MCF 10A (cell line): ENCODE data around the gene ABHD14A. TPM values are rescaled to one million over a fixed set of nuclear protein-coding genes. Genes with fewer than 3 reads are reported as not detected.

ENCODE experiments used
- BruUV-seq: library from RNA; stranded (reverse); fragments of 400-500 nt; replicated peaks from 2 replicates; lab custom pipeline; 2021; lab: Mats Ljungman, UMichigan
- CTCF ChIA-PET: fragments of 300-600 bp; sonication (Branson Sonifier 250); formaldehyde crosslinking; extraction: SDS; loops from one replicate; lab custom pipeline; 2021; ENCODE audit warnings: antibody characterized with exemption, inconsistent platforms; lab: Yijun Ruan, JAX
- POLR2A ChIA-PET: fragments of 300-600, 350-650 bp; sonication (Branson Sonifier 250); formaldehyde crosslinking; extraction: SDS; loops from one replicate; lab custom pipeline; 2020; ENCODE audit warnings: antibody characterized with exemption, inconsistent platforms; lab: Yijun Ruan, JAX
- DNase-seq: peaks from one replicate; pipeline ENCODE4 v3.0.0-alpha.2; 2018; ENCODE audit not compliant: unreplicated experiment
- H3K27ac Mint-ChIP-seq: one replicate; pipeline ENCODE4 v1.8.0; 2022; ENCODE audit warnings: mild to moderate bottlenecking, low read depth, mixed read lengths; ENCODE audit not compliant: unreplicated experiment
- H3K27me3 Mint-ChIP-seq: one replicate; pipeline ENCODE4 v1.8.0; 2022; ENCODE audit warnings: mixed read lengths; ENCODE audit not compliant: insufficient read depth, unreplicated experiment
- H3K36me3 Mint-ChIP-seq: one replicate; pipeline ENCODE4 v1.8.0; 2022; ENCODE audit warnings: mild to moderate bottlenecking, moderate library complexity, mixed read lengths; ENCODE audit not compliant: insufficient read depth, unreplicated experiment
- H3K4me1 Mint-ChIP-seq: one replicate; pipeline ENCODE4 v1.8.0; 2022; ENCODE audit warnings: mixed read lengths; ENCODE audit not compliant: insufficient read depth, unreplicated experiment
- H3K4me3 Mint-ChIP-seq: one replicate; pipeline ENCODE4 v1.8.0; 2022; ENCODE audit warnings: mild to moderate bottlenecking, moderate library complexity, mixed read lengths; ENCODE audit not compliant: unreplicated experiment
- H3K9me3 Mint-ChIP-seq: one replicate; pipeline ENCODE4 v1.8.0; 2022; ENCODE audit warnings: mixed read lengths; ENCODE audit not compliant: unreplicated experiment
- intact Hi-C: fragments of 100-400 bp; cut with micrococcal nuclease; formaldehyde crosslinking; loops from 2 replicates; pipeline ENCODE4 v1.14.1; 2022
- total RNA-seq: library from RNA; stranded (reverse); gene quantifications from 2 replicates; pipeline ENCODE4 v1.2.3, GENCODE V29; 2022
- TF ChIP-seq, protein P1 (sequence below): fragments of 200-600 bp; IDR thresholded peaks from one replicate; pipeline ENCODE4 v1.8.0; 2022; ENCODE audit warnings: antibody characterized with exemption, mild to moderate bottlenecking; ENCODE audit not compliant: unreplicated experiment

ABHD14A gene
- total RNA-seq, 1 experiment from 2014 or later, result 8.1 TPM

DNA sequence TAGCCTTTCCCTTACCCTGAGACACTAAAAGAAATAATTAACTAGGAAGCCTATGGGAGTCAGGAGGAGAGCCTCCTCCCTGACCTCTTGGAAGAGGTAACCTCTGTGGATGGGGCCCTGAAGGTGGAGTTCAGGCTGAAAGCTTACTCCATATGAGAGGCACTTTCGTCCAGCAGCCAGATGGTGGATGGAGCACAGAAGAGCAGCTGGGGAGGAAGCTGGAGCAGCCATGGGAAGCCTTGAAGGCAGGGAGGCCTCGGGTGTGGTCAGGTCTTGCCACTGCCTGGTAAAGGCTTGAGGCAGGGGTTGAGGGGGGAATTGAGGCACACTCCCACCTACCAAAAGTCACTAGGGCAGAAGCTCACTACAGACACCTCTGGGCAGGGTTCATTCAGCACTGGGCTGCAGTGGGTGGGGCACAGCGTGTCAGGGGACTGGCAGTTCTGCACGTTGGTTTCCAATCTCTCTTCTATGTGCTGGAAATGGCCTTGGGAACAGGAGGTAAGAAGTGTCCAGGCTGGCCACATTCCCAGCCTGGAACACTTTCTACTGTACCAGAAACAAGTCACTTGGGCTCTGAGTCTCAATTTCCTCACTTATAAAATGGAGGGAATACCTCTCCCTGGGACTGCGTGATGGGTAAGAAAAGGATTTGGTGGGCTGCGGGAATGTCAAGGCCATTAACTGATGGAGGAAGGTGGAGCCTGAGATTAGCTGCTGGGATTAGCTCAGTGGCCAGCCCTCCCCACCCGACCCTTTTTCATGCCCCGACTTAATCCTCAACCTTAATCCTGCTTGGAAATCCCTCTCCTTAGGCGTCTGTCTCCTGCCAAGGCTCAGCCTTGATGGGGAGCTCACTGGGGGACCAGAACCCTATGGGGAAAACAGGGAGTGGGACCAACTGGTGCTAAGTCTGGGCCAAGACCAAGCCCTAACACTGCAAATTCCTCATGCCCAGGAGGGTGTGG is 13.0 kb upstream of the ABHD14A start:
- Mint-ChIP-seq H3K36me3 (no peaks in the 10 kb centered on the region), H3K27me3 (no peaks in the 10 kb centered on the region), H3K9me3 (no peaks in the 10 kb centered on the region), H3K27ac (no peak overlapping the region), H3K4me3 (no peak overlapping the region), H3K4me1 (peaks cover 10% of the 10 kb centered on the region)
- no peak for DNase-seq
- POLR2A ChIA-PET, result interaction anchor here (0.9 kb wide), 1 partner anchor 12 kb away, joined by 4 read pairs; the partner anchor contains the start of gene ABHD14B
- TF ChIP-seq, protein P1, sequence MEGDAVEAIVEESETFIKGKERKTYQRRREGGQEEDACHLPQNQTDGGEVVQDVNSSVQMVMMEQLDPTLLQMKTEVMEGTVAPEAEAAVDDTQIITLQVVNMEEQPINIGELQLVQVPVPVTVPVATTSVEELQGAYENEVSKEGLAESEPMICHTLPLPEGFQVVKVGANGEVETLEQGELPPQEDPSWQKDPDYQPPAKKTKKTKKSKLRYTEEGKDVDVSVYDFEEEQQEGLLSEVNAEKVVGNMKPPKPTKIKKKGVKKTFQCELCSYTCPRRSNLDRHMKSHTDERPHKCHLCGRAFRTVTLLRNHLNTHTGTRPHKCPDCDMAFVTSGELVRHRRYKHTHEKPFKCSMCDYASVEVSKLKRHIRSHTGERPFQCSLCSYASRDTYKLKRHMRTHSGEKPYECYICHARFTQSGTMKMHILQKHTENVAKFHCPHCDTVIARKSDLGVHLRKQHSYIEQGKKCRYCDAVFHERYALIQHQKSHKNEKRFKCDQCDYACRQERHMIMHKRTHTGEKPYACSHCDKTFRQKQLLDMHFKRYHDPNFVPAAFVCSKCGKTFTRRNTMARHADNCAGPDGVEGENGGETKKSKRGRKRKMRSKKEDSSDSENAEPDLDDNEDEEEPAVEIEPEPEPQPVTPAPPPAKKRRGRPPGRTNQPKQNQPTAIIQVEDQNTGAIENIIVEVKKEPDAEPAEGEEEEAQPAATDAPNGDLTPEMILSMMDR, result no peak
- CTCF ChIA-PET, result interaction anchor here (0.7 to 1.7 kb wide), 4 partner anchors 12 to 92 kb away, joined by 3 to 7 read pairs (median 4); partner anchors contain the start of genes ABHD14B and RPL29
- intact Hi-C loops, result no loop called here
- BruUV-seq, result no TSS peak

DNA sequence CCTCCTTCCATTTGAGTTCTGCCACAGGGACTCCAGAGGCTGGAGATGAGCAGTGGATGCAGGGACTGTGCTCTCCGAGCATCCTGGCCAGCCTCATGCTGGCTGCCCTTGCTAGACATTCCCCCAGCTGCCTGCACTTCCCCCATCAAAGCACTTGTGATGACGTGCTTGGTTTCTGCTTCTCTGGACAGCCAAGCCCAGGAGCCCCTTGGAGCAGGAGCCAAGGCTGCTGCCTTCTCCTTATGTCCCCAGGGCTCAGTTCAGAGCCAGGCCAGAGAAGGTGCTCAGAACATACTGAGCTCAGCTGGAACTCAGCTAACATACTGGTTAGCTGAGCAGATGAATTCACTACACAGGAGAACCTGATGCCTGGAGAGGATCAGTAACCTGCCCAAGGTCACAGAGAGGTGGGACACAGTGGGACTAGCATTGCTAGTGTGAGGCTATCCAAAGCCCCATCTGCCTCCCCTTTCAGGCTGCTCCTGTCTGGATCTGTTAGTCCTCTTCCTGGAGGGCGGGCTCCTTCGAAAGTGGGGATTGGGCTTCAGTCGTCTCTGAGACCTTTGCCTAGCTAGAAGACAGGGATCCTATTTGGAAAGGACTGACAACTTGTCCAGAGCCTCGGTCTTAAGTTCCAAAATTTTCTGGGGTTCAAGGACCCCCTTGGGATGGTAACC is 11.9 kb upstream of the ABHD14A start:
- Mint-ChIP-seq H3K27me3 (no peaks in the 10 kb centered on the region), H3K9me3 (no peaks in the 10 kb centered on the region), H3K27ac (no peak overlapping the region), H3K4me3 (no peak overlapping the region), H3K36me3 (peaks cover 5% of the 10 kb centered on the region), H3K4me1 (peaks cover 10% of the 10 kb centered on the region)
- TF ChIP-seq, protein P1, result no peak
- BruUV-seq, result no TSS peak
- no peak for DNase-seq
- ChIA-PET POLR2A (interaction anchor here (0.7 kb wide), 2 partner anchors 183 to 315 kb away, joined by 3 to 4 read pairs; partner anchors contain the start of gene WDR82), CTCF (interaction anchor here (0.6 to 1.8 kb wide), 5 partner anchors 11 to 32 kb away, joined by 3 to 8 read pairs (median 3); partner anchors contain the start of genes ABHD14B, RPL29 and RRP9)
- intact Hi-C loops, result no loop called here

DNA sequence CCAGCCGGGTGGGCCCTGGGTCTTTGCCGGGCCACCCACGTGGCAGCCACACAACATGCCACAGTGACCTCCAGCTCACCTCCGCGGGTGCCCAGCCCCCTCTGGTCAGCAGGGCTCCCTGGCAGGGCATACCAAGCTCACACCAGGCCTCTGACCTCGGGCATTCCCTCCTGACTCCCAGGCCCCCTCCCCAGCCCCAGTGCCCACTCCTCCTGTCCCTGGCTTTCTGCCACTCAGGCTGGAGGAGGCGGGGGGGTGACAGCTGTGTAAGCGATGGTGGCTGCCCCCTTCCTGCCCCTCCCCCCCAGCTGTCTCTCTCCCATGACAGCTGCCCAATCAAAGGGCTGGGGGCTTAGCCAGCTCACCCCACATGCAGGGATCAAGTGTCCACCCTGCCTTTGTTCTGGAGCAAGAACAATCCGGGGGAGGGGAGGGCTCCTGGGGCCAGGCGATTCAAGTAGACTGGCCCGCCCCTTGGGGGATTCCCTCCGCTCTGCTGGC is 10.9 kb upstream of the ABHD14A start:
- H3K4me1 Mint-ChIP-seq, result peaks cover 10% of the 10 kb centered on the region
- POLR2A ChIA-PET, result no interaction called here
- no peaks in the 10 kb centered on the region for H3K27me3 Mint-ChIP-seq
- no peak for DNase-seq
- TF ChIP-seq, protein P1, result no peak
- peaks cover 7% of the 10 kb centered on the region for H3K36me3 Mint-ChIP-seq
- CTCF ChIA-PET, result interaction anchor here (1.1 to 1.8 kb wide), 4 partner anchors 10 to 22 kb away, joined by 3 to 9 read pairs (median 6); partner anchors contain the start of genes ABHD14B, PARP3 and RRP9
- no peak overlapping the region for H3K27ac Mint-ChIP-seq
- H3K9me3 Mint-ChIP-seq, result no peaks in the 10 kb centered on the region
- intact Hi-C loops, result no loop called here
- no peak overlapping the region for H3K4me3 Mint-ChIP-seq
- BruUV-seq, result no TSS peak
